HCT116 (cell line): Measurements from ENCODE around the gene UROS. TPM values are rescaled to one million over a fixed set of nuclear protein-coding genes. Genes with fewer than 3 reads are reported as not detected.

Source experiments
- ATAC-seq: fragments of 200-7000 bp; cut with Tn5 transposase; 2 replicates; pipeline ENCODE4 v1.9.1; 2020; ENCODE audit warnings: mild to moderate bottlenecking, moderate library complexity
- BruUV-seq: library from RNA; stranded (reverse); fragments of 400-500 nt; replicated peaks from 2 replicates; lab custom pipeline; 2021; lab: Mats Ljungman, UMichigan
- CTCF ChIA-PET: fragments of 300-600 bp; sonication (Branson Sonifier 250); formaldehyde crosslinking; loops from one replicate; lab custom pipeline; 2021; ENCODE audit warnings: antibody characterized with exemption; lab: Charles Lee
- POLR2A ChIA-PET: fragments of 300-600, 350-600 bp; sonication (Branson Sonifier 250); formaldehyde crosslinking; loops from one replicate; lab custom pipeline; 2021; ENCODE audit warnings: antibody characterized with exemption; lab: Charles Lee
- RAD21 ChIA-PET, 2 experiments: fragments of 300-600 bp; sonication (Branson Sonifier 250); formaldehyde crosslinking; loops; one replicate each; lab custom pipeline; 2023; ENCODE audit warnings: low total read pairs in 2 of 2; ENCODE audit not compliant: uncharacterized antibody in 2 of 2, unreplicated experiment in 2 of 2, low non-redundant PET in 1 of 2; lab: Charles Lee
- DNase-seq: peaks from one replicate; pipeline ENCODE4 v3.0.0-alpha.2; 2010; ENCODE audit warnings: low read depth, low spot score
- H2AFZ ChIP-seq: fragments of 200-600 bp; shearing (Covaris generic), sonication (generic); 2 replicates; pipeline ENCODE4 v1.6.1; 2017; ENCODE audit warnings: low read depth, mixed run types, mixed read lengths, antibody characterized with exemption, low read length; ENCODE audit not compliant: poor library complexity, severe bottlenecking
- H3K27ac ChIP-seq: 2 replicates; pipeline ENCODE4 v1.5.1; 2012; ENCODE audit warnings: low read depth, low read length
- H3K27me3 ChIP-seq: fragments of 200-600 bp; sonication (generic); 2 replicates; pipeline ENCODE4 v1.6.1; 2016; ENCODE audit warnings: mixed run types, low read length, mixed read lengths; ENCODE audit not compliant: insufficient read depth
- H3K36me3 ChIP-seq, 2 experiments: fragments of 200-500 bp in 1 of 2; fragments of 200-600 bp in 1 of 2; sonication (Bioruptor generic) in 1 of 2; sonication (generic) in 1 of 2; 2 replicates each; pipeline versions ENCODE4 v1.5.1 to v1.6.1; 2014 to 2016; ENCODE audit warnings: low read length in 2 of 2, inconsistent platforms in 1 of 2, mixed read lengths in 1 of 2, mixed run types in 1 of 2; ENCODE audit not compliant: insufficient read depth in 2 of 2, control insufficient read depth in 1 of 2
- H3K4me1 ChIP-seq, 2 experiments: fragments of 200-600 bp in 1 of 2; sonication (generic) in 1 of 2; 2 replicates each; pipeline versions ENCODE4 v1.5.1 to v1.6.1; 2012 to 2017; ENCODE audit warnings: low read length in 2 of 2, inconsistent platforms in 1 of 2, mild to moderate bottlenecking in 1 of 2, mixed read lengths in 1 of 2, mixed run types in 1 of 2, moderate library complexity in 1 of 2; ENCODE audit not compliant: insufficient read depth in 2 of 2, control insufficient read depth in 1 of 2
- H3K4me2 ChIP-seq: fragments of 200-600 bp; sonication (generic); 2 replicates; pipeline ENCODE4 v1.6.1; 2017; ENCODE audit warnings: mixed run types, low read length, mixed read lengths
- H3K4me3 ChIP-seq, 2 experiments: fragments of 200-600 bp in 1 of 2; sonication (generic) in 1 of 2; replicated peaks in 1 of 2; 2 replicates each; pipeline ENCODE4 v1.5.1; 2011 to 2016; ENCODE audit warnings: low read length in 2 of 2, control low read depth in 1 of 2, low read depth in 1 of 2, mild to moderate bottlenecking in 1 of 2, mixed read lengths in 1 of 2, mixed run types in 1 of 2
- H3K79me2 ChIP-seq: fragments of 200-600 bp; sonication (generic); 2 replicates; pipeline ENCODE4 v1.6.1; 2017; ENCODE audit warnings: mild to moderate bottlenecking, mixed run types, low read length, moderate library complexity, mixed read lengths; ENCODE audit not compliant: insufficient read depth
- H3K9ac ChIP-seq: fragments of 200-600 bp; sonication (generic); 2 replicates; pipeline ENCODE4 v1.6.1; 2016; ENCODE audit warnings: low read length, mixed read lengths
- H3K9me2 ChIP-seq: fragments of 200-600 bp; sonication (generic), shearing (Covaris generic); 2 replicates; pipeline ENCODE4 v1.6.1; 2017; ENCODE audit warnings: mixed run types, mild to moderate bottlenecking, moderate library complexity; ENCODE audit not compliant: insufficient read depth
- H3K9me3 ChIP-seq, 2 experiments: fragments of 200-500 bp in 1 of 2; fragments of 200-600 bp in 1 of 2; sonication (Bioruptor generic) in 1 of 2; sonication (generic) in 1 of 2; 2 replicates each; pipeline ENCODE4 v1.6.1; 2014 to 2017; ENCODE audit warnings: low read length in 2 of 2, mixed read lengths in 2 of 2, inconsistent platforms in 1 of 2, low read depth in 1 of 2, mild to moderate bottlenecking in 1 of 2, mixed run types in 1 of 2, moderate library complexity in 1 of 2; ENCODE audit not compliant: control insufficient read depth in 1 of 2, insufficient read depth in 1 of 2
- H4K20me1 ChIP-seq: fragments of 200-600 bp; sonication (generic), shearing (Covaris generic); 2 replicates; pipeline ENCODE4 v1.6.1; 2017; ENCODE audit warnings: mixed run types, mild to moderate bottlenecking, moderate library complexity; ENCODE audit not compliant: insufficient read depth
- CBX3 ChIP-seq: IDR thresholded peaks from 2 replicates; pipeline ENCODE4 v1.6.1; 2012; ENCODE audit warnings: low read depth
- CEBPB ChIP-seq: IDR thresholded peaks from 2 replicates; pipeline ENCODE4 v1.6.1; 2012; ENCODE audit warnings: low read depth
- ELF1 ChIP-seq: IDR thresholded peaks from 2 replicates; pipeline ENCODE4 v1.6.1; 2012; ENCODE audit warnings: low read depth, borderline replicate concordance
- EZH2 ChIP-seq: fragments of 200-600 bp; sonication (generic); IDR thresholded peaks from 2 replicates; pipeline ENCODE4 v1.6.1; 2017; ENCODE audit warnings: antibody characterized with exemption, mixed run types
- FOSL1 ChIP-seq: IDR thresholded peaks from 2 replicates; pipeline ENCODE4 v1.6.1; 2012; ENCODE audit warnings: low read depth
- JUND ChIP-seq: IDR thresholded peaks from 2 replicates; pipeline ENCODE4 v1.6.1; 2012
- POLR2A ChIP-seq: IDR thresholded peaks from 2 replicates; pipeline ENCODE4 v1.7.0; 2011; ENCODE audit warnings: borderline replicate concordance; ENCODE audit not compliant: insufficient read depth, insufficient read length; ENCODE audit errors: extremely low read depth
- POLR2AphosphoS5 ChIP-seq: IDR thresholded peaks from 2 replicates; pipeline ENCODE4 v1.6.1; 2011; ENCODE audit warnings: mild to moderate bottlenecking, low read depth, low read length, moderate library complexity
- RAD21 ChIP-seq: IDR thresholded peaks from 2 replicates; pipeline ENCODE4 v1.6.1; 2012; ENCODE audit warnings: low read depth, mild to moderate bottlenecking
- SIN3A ChIP-seq: IDR thresholded peaks from 2 replicates; pipeline ENCODE4 v1.6.1; 2012; ENCODE audit warnings: low read depth
- SP1 ChIP-seq: IDR thresholded peaks from 2 replicates; pipeline ENCODE4 v1.6.1; 2012; ENCODE audit warnings: low read depth
- SRF ChIP-seq: IDR thresholded peaks from 2 replicates; pipeline ENCODE4 v1.6.1; 2012; ENCODE audit warnings: low read depth
- TCF7L2 ChIP-seq: IDR thresholded peaks from 2 replicates; pipeline ENCODE4 v1.7.0; 2011; ENCODE audit warnings: borderline replicate concordance, inconsistent platforms; ENCODE audit not compliant: insufficient read depth, insufficient read length; ENCODE audit errors: extremely low read depth
- YY1 ChIP-seq: IDR thresholded peaks from 2 replicates; pipeline ENCODE4 v1.6.1; 2011; ENCODE audit warnings: low read length, low read depth, moderate library complexity, mild to moderate bottlenecking; ENCODE audit not compliant: insufficient replicate concordance; ENCODE audit errors: extremely low read depth
- ZFX ChIP-seq: fragments of 450-650 bp; IDR thresholded peaks from 2 replicates; pipeline ENCODE4 v1.6.1; 2017
- ZNF274 ChIP-seq: fragments of 200-500 bp; sonication (Bioruptor generic); IDR thresholded peaks from 2 replicates; pipeline ENCODE4 v1.6.1; 2014; ENCODE audit warnings: mild to moderate bottlenecking, low read depth, low read length, inconsistent platforms
- intact Hi-C: fragments of 100-400 bp; cut with micrococcal nuclease; formaldehyde crosslinking; loops from 2 replicates; pipeline ENCODE4 v1.10.0; 2022
- total RNA-seq: library from RNA; stranded (reverse); gene quantifications from one replicate; pipeline ENCODE4 v1.2.1, GENCODE V29; 2021; ENCODE audit not compliant: unreplicated experiment
- TF ChIP-seq, protein P1 (sequence below): IDR thresholded peaks from 2 replicates; pipeline ENCODE4 v1.6.1; 2012
- TF ChIP-seq, protein P2 (sequence below): IDR thresholded peaks from 2 replicates; pipeline ENCODE4 v1.6.1; 2011; ENCODE audit warnings: mild to moderate bottlenecking, low read length, moderate library complexity; ENCODE audit not compliant: insufficient replicate concordance; ENCODE audit errors: extremely low read depth
- TF ChIP-seq, protein P3 (sequence below), 3 experiments: fragments of 200-600 bp in 1 of 3; sonication (generic) in 1 of 3; IDR thresholded peaks in 2 of 3; conservative IDR thresholded peaks in 1 of 3; 2 replicates each; pipeline ENCODE4 v1.5.1; 2012 to 2017; ENCODE audit warnings: low read depth in 2 of 3, low read length in 2 of 3, antibody characterized with exemption in 1 of 3, borderline replicate concordance in 1 of 3, control low read depth in 1 of 3, mild to moderate bottlenecking in 1 of 3, mixed read lengths in 1 of 3, mixed run types in 1 of 3, moderate library complexity in 1 of 3; ENCODE audit not compliant: insufficient read depth in 1 of 3
- TF ChIP-seq, protein P4 (sequence below): IDR thresholded peaks from 2 replicates; pipeline ENCODE4 v1.6.1; 2012; ENCODE audit warnings: low read depth

Gene UROS
- total RNA-seq, 1 experiment from 2014 or later: 63.9 TPM

DNA sequence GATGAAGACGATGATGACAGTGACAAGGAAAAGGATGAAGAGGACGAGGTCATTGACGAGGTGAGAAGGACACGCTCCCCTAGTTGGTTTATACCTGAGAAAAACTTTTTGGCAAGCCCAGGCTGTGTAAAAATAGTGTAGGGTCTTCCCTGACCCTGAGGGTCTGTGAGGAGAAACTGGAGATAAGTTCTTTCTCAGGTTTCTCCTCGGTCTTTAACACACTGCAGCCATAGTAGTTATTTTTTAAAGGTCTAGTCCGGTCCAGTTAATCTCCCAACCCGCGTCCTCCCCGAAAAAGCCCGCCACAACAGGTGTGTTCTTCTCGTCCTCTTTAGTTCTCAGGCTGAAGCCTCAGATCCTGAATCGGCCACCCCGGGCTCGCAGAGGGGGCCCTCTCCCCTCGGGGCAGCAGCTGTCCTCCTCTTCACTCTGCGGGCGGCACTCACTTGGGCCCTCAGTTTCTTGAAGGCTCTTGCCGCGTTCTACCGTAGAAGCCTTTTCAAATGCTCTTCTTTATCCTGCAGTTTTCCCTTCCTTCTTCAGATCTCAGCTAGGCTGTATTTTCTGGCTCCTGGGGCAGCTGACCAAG, 699 bp upstream of the UROS start:
- H3K9ac ChIP-seq: peak overlapping the region; percentile 86
- H2AFZ ChIP-seq: peak overlapping the region; percentile 74
- peaks cover 11% of the 10 kb centered on the region; the same call in 1 of the 2 replicates for H4K20me1 ChIP-seq
- intact Hi-C loops: loop anchor here (2.0 kb wide), 1 partner anchor 301 kb away; no protein-coding TSS in a partner anchor
- H3K79me2 ChIP-seq: peaks cover 76% of the 10 kb centered on the region
- H3K9me3 ChIP-seq: no peaks in the 10 kb centered on the region
- peak overlapping the region; percentile 90 for H3K4me2 ChIP-seq
- RAD21 ChIA-PET: no interaction called here
- POLR2A ChIA-PET: interaction anchor here (0.8 to 1.0 kb wide), 6 partner anchors 8 to 240 kb away, joined by 3 to 4 read pairs (median 3); no protein-coding TSS in a partner anchor
- no peaks in the 10 kb centered on the region for H3K27me3 ChIP-seq
- H3K9me2 ChIP-seq: no peaks in the 10 kb centered on the region
- TSS peak; percentile 59 for BruUV-seq
- TF ChIP-seq, protein P1, sequence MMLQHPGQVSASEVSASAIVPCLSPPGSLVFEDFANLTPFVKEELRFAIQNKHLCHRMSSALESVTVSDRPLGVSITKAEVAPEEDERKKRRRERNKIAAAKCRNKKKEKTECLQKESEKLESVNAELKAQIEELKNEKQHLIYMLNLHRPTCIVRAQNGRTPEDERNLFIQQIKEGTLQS: no peak
- TF ChIP-seq CEBPB (no peak), YY1 (no peak), FOSL1 (no peak), JUND (no peak), SIN3A (no peak; the same call in 1 of the 2 replicates), ZFX (no peak), TCF7L2 (no peak), ZNF274 (no peak), EZH2 (no peak), SRF (no peak), POLR2A (no peak), RAD21 (no peak), CBX3 (no peak), SP1 (no peak), ELF1 (no peak), POLR2AphosphoS5 (no peak; the same call in 1 of the 2 replicates)
- TF ChIP-seq, protein P2, sequence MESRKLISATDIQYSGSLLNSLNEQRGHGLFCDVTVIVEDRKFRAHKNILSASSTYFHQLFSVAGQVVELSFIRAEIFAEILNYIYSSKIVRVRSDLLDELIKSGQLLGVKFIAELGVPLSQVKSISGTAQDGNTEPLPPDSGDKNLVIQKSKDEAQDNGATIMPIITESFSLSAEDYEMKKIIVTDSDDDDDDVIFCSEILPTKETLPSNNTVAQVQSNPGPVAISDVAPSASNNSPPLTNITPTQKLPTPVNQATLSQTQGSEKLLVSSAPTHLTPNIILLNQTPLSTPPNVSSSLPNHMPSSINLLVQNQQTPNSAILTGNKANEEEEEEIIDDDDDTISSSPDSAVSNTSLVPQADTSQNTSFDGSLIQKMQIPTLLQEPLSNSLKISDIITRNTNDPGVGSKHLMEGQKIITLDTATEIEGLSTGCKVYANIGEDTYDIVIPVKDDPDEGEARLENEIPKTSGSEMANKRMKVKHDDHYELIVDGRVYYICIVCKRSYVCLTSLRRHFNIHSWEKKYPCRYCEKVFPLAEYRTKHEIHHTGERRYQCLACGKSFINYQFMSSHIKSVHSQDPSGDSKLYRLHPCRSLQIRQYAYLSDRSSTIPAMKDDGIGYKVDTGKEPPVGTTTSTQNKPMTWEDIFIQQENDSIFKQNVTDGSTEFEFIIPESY: no peak
- TF ChIP-seq, protein P3, sequence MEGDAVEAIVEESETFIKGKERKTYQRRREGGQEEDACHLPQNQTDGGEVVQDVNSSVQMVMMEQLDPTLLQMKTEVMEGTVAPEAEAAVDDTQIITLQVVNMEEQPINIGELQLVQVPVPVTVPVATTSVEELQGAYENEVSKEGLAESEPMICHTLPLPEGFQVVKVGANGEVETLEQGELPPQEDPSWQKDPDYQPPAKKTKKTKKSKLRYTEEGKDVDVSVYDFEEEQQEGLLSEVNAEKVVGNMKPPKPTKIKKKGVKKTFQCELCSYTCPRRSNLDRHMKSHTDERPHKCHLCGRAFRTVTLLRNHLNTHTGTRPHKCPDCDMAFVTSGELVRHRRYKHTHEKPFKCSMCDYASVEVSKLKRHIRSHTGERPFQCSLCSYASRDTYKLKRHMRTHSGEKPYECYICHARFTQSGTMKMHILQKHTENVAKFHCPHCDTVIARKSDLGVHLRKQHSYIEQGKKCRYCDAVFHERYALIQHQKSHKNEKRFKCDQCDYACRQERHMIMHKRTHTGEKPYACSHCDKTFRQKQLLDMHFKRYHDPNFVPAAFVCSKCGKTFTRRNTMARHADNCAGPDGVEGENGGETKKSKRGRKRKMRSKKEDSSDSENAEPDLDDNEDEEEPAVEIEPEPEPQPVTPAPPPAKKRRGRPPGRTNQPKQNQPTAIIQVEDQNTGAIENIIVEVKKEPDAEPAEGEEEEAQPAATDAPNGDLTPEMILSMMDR (IDR thresholded peaks at IDR 0.05 in 2 of 3, conservative IDR thresholded peaks at IDR 0.05 in 1 of 3; ENCODE audit: borderline replicate concordance in 1 of 3, insufficient read depth in 1 of 3, low read depth in 2 of 3, low read length in 2 of 3): no peak
- TF ChIP-seq, protein P4, sequence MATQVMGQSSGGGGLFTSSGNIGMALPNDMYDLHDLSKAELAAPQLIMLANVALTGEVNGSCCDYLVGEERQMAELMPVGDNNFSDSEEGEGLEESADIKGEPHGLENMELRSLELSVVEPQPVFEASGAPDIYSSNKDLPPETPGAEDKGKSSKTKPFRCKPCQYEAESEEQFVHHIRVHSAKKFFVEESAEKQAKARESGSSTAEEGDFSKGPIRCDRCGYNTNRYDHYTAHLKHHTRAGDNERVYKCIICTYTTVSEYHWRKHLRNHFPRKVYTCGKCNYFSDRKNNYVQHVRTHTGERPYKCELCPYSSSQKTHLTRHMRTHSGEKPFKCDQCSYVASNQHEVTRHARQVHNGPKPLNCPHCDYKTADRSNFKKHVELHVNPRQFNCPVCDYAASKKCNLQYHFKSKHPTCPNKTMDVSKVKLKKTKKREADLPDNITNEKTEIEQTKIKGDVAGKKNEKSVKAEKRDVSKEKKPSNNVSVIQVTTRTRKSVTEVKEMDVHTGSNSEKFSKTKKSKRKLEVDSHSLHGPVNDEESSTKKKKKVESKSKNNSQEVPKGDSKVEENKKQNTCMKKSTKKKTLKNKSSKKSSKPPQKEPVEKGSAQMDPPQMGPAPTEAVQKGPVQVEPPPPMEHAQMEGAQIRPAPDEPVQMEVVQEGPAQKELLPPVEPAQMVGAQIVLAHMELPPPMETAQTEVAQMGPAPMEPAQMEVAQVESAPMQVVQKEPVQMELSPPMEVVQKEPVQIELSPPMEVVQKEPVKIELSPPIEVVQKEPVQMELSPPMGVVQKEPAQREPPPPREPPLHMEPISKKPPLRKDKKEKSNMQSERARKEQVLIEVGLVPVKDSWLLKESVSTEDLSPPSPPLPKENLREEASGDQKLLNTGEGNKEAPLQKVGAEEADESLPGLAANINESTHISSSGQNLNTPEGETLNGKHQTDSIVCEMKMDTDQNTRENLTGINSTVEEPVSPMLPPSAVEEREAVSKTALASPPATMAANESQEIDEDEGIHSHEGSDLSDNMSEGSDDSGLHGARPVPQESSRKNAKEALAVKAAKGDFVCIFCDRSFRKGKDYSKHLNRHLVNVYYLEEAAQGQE: no peak
- CTCF ChIA-PET: interaction anchor here (0.8 to 1.7 kb wide), 2 partner anchors 8 to 831 kb away, joined by 3 to 5 read pairs; no protein-coding TSS in a partner anchor
- peaks cover 13 to 20% of the 10 kb centered on the region in 2 experiments for H3K4me1 ChIP-seq
- ATAC-seq (peak; percentile 7), DNase-seq (no peak)
- H3K36me3 ChIP-seq: peaks cover 22 to 33% of the 10 kb centered on the region in 2 experiments
- H3K27ac ChIP-seq: peak overlapping the region; percentile 72
- peak overlapping the region; percentile 82 for H3K4me3 ChIP-seq
